CD4-positive, alpha-beta T cell treated with Interleukin-4 for 4 hours (primary cell): Measurements from ENCODE around the gene SLC12A7.
"Not testable (repeated sequence)": the region's sequence is repeated elsewhere in the genome, so short reads cannot be mapped to it uniquely, and the experiment has no call there.

Source experiments
- DNase-seq: peaks from one replicate; pipeline ENCODE4 v3.0.0-alpha.2; 2020

SLC12A7 gene

DNA sequence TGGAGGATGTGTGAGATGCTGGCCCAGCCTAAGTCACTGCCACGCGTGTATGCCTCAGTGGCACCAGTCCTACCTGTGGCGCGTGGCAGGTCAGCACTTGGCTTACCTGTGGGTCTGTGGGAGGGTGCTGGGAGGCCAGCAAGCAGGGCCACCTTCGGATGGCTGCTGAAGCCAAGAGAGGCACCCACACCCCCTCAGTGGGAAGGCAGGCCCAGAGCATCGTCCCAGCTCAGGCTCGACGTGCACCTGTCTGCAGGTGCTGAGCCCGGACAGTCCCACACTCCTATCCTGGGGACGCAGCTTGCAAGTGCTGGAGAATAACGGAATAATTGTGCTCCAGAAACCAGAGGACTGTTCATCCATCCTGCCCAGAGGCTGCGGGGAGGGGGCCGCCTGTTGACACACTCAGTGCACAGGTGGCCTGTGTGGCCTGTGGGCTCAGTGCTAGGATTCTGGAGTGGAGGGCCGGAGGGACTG is 79.3 kb downstream of the SLC12A7 start:
- no peak for DNase-seq

DNA sequence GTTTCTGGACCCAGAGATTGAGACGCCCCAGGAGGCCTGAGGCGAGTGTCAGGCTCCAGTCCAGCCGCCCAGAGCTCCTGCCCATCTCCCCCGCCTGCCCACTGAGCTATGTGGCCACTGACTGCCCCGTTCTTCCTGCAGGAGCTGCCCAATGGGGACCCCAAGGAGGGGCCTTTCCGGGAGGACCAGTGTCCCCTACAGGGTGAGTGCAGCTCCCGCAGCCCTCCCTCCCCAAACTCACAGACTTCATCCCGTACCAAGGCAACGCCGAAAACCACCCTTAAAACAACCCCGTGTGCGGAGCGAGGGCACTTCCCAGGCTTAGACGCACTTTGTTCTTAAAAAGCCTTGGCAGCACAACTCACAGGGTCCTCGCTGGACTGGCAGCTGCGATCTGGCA is 79.9 kb downstream of the SLC12A7 start:
- DNase-seq, result no peak

DNA sequence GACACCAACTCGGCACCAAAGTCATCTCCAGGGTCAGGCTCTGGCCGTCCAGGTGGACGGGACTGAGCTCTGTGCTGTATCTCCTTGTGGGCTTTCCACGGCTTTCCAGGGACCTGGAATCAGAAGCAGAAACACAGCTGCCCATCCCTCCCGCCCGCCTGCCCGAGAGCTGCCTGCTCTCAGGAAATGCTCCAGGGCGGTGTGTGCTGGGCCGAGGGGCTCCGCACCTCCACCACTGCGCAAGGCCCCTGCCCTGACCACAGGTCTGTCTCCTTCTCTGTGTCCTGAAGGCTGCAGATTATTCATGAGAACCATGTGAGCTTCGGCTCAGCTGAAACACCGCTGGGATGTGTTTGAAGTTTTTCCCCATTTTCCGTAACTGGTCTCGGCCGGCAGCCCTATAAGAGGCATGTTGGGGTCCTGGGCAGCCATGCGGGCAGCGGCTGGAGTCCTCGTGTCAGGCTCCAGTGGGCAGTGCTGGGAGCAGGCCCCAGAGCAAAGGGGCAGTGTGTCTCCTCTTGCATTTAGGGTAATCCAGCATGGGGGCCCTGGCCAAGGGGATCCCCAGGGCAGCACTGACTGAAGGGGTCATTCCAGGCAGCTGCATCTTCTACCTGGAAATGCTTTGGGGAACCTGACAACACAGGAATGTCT is 80.4 kb downstream of the SLC12A7 start:
- DNase-seq, result no peak

DNA sequence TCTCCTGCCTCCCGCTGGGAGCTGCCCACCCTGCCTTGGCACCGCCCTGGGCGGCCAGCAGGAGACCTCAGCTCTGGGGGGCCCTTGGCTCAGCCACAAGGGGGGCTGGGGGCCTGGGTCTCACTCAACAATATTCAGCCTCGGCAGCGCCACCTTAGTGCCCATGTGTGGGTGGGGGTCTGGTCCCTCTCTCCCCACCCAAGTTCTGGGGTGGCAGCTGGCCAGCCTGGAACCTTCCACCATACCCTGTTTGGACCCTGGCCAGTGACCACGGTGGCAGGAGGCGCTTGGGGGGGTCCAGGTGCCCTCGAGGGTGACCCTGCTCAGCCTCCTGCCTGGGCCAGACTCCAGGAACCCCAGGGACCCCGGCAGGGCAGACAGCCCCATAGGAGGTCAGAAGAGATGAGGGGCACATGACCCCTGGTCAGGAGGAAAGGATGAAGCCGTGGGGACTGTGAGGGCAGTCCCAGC is 81.0 kb downstream of the SLC12A7 start:
- no peak for DNase-seq

DNA sequence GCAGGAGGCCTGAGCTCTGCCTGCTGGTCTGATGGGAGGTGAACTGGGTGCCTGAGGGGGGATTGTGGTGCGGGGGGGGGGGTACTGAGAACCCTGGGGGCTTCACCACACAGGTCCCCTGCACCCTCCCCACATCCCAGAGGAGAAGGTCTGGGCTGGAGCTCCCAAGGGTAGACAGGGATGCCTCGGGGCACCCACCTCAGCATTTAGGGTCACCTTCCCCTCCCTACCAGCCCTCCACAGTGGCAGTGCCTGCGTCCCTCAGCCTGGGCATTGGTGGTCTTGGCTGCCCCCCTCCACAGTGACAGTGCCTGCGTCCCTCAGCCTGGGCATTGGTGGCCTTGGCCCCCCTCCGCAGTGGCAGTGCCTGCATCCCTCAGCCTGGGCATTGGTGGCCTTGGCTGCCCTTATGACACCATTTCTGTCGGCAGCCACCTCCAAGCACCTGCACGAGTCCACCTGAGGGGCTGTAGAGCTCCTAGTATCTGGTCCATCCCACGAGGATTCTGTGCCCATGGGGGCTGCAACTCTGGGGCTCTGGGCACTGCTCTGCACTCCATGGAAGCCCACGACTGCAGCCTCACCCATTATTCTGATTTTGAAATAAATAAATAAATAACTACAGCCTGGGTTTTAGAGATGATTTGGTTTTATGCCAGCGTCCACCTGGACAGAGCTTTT is 81.8 kb downstream of the SLC12A7 start:
- DNase-seq, result no peak

DNA sequence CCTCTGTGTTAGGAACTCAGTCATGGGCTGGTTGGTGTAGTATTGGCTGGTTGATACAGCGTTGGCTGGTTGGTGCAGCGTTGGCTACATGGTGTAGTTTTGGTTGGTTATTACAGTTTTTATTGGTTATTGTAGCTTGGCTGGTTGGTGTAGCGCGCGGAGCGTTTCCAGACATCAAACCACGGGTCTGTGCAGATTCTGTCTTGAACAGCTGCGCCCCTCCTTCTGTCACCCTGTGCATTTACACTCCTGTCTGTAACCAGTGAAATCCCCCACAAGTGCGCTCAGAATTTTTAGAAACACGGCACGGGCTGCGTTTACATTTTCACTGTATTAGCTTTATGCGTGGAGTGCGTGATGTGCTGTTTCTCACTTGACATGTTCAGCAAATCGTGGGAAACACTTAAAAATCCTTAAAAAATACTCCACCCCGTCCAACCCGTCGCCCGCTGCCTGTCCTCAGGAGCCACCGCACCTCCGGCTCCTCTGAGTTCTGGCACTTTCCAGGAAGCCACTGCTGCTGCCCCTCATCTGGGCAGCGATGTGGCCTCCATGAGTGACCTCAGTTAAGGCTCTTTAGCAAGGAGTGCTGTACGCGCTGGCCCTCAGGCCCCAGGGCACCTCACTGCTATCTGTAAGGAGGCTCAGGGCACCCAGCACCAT is 82.5 kb downstream of the SLC12A7 start:
- no peak for DNase-seq

DNA sequence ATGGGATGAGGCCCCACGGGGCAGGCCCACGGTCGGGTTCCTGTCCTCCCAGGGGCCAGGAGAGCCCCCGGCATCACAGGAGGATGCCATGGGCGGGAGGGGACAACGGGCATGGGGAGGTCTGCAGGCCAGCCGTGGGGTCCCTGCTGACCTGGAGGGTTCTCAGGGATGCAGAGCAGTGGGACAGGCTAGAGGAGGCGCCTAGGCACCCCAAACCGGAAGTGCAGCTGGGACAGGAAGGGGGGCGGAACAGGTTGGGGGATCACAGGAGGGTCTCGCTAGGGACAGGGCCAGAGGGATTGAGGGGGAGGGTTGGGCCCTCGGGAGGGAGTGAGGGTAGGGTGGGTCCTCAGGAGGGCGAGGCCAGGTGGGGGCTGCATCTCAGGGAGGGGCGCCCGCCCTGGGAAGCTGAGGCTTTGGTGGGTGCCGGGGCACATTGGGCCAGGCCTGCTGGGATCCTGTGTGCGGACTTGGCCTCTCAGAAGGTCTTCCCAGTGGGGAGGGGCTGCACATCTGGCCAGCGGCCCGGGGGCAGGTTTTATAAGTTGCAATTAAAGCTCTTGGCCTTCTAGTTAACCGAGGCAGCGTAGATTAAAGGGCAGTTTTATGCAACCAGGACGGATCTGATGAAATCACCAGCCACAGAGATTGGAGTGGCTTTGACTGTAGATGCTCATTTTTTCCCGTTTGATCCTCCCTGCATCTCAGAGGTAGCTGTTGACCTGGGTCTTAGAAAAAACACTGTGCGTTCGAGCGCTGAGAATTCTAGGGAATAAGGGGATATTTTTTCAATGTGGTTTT is 83.2 kb downstream of the SLC12A7 start:
- DNase-seq, result no peak

DNA sequence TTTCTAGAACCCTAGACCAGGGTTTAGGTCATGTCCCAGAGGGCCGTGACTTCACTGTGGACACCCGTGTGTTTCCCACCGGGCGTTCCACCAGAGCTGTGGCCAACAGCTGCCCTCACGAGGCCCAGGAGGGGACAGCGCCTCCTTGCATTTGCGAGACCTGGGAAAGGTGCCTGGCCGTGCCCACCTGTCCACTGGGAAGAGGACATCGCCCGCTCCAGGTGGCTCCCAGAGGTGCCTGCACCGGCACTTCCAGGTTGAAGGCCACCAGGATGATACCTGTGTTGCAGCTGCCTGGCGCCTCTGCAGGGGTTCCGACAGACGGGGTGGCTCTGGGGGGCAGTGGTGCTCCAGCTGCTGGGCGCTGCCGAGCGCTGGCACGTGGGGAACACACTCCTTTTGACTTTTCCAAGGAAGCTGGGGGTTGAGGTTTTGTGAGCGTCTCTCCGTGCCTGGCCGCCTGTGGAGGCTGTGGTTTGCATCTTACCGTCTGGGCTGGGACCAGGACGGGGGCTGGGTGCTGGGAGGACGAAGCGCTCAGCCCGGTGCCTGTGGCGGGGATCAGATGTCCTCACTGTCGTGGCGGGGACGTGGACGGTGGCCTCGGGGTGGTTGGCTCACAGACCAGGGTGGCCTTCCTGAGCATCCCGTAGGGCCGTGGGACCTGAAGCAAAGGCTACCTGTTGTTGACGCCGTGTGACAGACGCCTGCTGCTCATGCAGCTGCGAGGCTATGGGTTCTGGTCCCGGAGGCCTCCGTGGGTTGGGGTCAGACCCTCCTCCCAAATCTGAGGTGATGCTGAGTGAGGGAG is 84.0 kb downstream of the SLC12A7 start:
- no peak for DNase-seq

DNA sequence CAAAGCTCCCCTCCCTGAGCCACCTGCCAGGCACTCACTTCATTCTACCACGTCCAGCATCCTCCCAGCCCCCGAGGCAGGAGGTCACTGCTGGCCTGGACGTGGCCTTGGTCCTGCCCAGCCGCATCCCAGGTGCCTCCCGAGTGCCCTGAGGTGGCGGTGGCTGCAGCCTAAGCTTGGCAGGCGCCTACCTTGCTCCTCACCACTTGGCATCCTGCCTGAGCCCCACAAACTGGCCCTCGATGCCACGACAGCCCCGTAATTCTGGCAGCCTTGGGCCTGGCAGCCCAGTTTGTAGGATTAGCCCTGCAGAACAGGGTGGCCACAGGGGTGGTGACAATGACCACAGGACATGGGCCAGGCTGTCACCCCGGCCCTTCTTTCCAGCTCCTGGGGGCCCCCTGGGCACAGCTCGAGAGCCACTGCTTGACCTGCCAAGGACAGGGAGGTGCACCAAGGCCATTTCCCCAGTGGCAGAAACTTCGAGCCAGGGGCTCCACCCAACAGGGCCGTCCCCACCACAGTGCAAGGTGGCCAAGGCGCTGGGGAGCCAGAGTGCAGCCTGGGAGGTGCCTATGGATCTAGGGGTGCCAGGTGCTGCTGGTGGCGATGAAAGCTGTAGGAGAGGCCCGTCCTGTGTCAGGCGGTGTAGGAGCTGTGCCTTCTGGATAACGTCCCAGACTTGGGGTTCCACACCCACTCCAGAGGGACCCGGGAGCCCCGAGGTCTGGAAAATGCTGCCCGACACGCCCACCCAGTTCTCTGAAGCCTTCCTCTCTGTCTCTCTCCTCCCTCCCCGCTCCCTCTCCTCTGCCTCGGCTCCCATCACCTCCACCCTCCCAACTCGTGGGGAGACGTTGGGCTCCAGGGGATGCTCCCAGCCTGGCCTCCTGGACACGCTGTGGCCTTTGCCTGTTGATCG is 84.9 kb downstream of the SLC12A7 start:
- no peak for DNase-seq

DNA sequence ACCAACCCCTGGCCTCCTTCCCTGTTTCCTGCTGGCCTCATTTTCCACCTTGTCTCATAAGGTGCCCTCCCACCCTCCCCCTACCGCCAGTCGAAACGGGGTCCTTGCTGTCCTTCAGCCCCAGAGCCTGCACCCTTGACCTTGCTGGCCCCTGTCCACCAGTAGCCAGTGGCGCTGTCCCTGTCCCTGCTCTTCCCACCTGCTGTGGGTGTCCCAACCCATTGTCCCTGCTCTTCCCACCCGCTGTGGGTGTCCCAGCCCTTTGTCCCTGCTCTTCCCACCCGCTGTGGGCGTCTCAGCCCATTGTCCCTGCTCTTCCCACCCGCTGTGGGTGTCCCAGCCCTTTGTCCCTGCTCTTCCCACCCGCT is 89.9 kb downstream of the SLC12A7 start:
- DNase-seq, result not testable (repeated sequence)

DNA sequence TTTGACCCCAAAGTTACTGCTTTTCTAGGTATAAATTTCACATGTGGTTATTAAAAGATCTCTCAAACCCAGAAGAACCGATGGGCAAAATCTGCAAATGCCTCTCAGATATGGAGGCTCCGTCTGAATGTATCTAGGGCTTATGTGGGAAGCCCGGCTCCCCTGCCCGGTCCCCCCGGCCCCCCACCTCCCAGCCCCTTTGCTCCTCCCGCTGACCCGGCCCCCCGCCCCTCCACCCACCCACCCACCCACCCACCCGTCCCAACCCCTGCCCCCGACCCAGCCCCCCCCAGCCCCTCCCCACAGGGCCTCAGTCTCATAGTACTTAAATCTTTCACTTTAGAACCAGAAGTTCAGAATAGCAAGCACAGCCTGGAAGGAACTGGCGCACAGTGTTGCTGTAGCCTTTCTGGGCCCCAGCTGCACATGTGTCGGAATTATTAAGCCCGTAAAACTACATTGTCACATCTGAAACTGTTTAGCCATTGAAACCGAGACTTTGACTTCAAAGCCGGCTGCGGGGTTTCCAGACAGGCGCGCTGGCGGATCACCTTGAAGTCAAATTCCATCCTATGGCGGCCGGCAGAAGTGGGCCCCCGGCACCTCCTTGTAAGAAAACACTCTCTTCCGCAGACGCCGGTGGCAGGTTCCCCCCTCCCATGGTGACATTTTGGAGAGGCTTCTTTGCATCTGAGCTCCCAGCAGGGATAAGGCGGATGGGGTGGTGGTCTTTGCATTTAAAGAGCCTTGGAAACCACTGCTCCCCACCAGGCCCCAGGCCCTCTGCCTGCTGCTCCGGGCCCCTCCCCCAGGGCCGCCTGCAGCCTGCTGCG is 90.5 kb downstream of the SLC12A7 start:
- no peak for DNase-seq

DNA sequence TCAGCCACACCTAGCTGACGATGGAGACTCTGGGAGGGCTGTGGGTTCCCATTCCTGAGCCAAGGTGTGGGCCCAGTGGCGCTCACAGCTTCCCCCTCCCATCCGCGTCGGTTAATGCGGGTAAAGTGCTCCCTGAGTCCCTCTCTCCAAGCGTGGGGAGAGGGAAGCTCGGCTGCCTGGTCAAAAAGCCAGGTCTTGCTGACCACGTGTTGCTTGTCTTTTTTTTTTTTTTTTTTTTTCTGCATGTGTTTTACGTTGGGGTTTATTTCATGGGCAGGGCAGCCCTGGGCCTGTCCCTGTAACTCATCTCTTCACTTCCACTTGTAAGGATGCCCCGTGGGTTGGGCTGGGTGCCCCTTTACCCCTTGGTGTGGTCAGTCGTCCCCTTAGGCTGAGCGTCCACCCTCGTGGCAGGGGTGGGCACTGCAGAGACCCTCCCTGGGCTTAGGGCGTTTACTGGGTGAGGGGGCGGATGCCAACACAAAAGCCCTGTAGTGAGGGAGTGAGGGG is 91.4 kb downstream of the SLC12A7 start:
- no peak for DNase-seq

DNA sequence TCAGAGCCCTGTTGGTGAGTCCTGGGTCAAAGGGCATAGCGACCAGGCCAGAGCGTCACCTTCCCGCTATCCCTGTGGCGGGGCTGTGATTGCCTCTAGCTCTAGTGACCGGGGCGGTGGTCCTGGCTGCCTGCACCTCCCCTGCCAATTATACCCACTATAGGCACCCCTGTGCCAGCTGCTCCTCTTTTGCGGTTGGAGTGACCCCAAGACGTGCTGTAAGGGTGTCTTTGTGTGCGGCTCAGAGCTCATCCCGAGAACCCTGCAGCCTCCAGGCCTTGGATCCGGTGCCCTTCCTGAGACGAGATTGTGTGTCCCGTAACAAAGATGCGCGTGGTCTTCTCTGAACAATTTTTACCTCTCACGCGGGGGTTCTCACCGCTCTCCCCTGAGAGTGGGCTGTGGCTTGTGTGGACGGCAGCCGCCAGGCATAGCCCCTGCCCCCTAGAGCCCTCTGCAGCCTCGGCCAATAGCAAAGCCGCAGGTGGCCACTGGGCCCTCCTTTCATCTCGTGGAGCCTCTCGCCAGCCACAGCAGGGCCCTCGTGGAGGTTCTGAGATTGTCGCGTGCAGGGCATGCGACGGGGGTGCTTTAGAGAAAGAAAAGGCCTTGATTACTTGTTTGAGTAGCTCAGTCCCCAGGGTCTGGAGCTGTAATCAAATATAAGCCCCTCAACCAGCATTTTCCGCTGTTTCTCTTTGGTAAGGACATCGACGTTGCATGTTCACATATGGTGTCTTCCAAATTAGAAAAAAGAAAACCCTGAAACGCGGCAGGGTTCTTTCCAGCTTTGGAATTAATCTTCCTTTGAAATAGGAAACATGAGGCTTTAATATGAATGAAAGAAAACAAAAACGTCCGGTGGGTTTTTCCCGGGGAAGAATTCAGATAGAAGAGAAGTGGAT is 92.6 kb downstream of the SLC12A7 start:
- no peak for DNase-seq

DNA sequence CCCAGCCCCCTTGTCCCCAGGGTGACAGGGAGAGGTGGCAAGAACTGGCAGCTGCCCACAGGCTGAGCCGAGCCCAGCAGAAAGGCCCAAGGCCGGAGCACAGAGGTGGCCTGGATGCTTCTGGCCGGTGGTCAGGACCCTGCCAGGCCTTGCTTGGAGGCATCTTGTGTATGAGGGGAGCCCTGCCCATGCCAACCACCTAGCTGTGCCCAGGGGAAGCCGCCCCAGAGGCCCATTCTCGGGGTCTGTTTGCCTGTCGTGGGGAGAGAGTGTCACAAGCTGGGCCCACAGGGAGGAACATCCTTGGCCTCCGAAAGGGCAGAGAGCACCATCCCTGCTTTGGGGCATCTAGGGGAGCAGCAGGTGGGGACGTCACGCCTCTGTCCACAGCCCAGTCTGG is 93.3 kb downstream of the SLC12A7 start:
- no peak for DNase-seq

DNA sequence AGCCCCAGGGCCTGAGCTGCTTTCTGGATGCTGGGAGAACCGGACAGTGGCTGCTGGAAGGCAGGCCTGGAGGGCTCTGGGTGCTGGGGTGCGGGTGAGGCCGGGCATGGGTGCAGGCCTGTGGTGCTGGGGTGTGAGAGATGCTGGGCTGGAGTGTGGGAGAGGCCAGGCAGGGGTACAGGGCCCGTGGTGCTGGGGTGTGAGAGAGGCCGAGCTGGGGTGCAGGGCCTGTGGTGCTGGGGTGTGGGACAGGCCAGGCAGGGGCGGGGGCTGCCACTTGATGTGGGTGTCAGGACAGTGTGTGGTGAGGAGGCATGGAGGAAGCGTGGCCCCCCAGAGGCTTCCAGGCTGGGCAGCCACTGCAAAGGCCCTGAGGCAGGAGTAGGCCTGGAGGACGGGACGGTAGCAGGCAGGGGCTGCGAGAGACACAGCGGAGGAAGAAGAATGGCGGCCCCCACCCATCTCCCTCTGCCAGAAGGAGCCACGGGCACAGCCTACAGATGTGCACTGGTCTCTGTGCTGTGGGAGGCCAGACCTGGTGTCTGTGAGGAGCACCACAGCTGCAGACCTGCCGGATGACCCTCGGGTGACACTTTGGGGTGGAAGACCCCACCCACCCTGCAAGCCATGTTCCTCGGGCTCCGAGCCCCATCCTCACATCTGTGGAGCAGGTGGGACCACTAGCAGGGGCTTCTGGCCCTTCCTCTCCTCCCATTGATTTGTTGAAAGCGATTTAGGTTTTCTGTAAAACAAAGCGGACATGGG is 94.0 kb downstream of the SLC12A7 start:
- DNase-seq, result no peak

DNA sequence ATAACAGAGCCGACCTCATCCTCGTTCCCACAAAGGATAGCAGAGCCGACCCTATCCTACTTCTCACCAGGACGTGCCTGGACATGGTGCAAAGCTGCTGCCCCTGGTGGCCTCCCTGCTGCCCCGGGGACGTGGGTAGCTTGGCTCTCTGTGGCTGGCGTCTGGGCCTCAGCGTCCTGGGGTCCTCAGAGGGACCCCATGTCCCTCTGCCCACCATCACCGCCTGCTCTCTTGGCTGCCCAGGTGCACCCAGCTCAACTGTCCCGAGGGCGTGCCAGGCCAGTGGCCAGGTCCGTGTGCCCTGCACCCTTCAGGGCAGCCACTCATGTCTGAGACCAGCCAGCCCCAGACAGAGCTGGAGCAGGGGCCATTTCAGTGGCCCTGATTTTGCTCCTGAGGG is 94.8 kb downstream of the SLC12A7 start:
- no peak for DNase-seq

DNA sequence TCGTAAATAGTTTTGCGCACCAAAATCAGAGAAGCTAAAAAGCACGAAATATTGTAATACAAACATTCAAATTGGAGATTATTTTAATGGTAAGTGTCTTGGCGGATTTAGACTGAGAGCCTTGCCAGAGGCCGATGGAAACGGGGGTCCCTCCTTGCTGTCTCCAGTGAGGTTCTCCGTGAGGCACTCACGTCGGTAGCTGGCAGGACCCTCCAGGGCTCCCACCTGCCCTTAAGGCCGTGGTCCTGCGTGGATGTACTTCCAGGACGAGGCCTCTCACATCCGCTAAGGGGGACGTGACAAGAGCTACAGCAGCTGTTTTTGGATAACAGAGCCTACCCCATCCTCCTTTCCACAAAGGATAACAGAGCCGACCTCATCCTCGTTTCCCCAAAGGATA is 95.4 kb downstream of the SLC12A7 start:
- DNase-seq, result no peak

DNA sequence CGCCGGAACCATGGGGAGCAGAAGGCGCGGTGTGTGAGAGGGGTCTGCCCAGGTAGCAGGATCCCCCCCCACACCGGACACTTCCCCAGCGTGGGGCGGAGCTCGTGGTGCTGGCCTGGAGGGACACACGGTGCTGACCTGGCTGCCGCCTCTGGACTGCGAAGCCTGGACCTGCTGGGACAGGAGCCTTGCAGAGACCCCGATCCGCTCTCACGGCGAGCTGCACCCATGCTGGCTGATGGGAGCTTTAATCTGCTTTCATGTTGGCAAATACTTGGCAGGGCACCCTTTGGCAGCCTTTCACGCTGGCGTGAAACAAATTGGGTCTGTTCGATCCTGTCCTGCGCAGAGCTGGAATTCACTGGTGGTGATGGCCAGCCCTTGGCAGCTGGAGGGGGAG is 95.8 kb downstream of the SLC12A7 start:
- DNase-seq, result no peak
